ENCODE results near the gene HADHA. TPM values are rescaled to one million over a fixed set of nuclear protein-coding genes. Genes with fewer than 3 reads are reported as not detected.
A peak's percentile ranks its signal among the peaks of the same experiment; 100 is the strongest.

HADHA gene
- total and polyA plus RNA-seq, 2 donors (not counting 3 experiments of a cell fraction or from before 2014, with no cell fraction given): 79.4 to 158 TPM

DNA sequence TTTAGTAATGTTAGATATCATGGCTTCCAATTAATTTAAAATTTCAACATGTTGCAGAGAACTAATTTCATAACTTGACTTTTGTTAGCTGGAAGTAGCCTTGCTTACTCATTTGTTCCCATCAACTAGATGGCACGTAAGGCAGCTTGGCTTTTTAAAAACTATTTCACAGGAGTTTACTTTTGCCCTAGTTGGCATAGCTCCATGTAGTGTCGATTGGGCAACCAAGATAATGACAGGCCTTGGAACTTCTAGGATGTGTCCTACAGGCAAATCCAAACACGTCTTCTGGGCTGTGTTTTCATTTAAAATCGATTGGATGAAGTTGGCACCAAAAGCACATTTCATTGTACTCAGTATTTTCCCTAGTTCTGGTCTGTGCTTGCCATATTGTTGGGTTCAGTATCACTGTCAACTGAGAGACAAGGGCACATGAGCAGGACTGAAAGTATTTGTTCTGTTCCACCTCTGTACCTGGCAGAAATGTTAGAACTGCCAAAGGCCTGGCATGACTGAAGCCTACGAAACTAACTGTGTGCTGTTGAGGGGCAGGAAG lies 29.7 kb upstream of the HADHA start:
- no peaks in the 10 kb centered on the region for H3K9me1 ChIP-seq (replicated peaks; ENCODE audit: control insufficient read depth, extremely low read depth, insufficient read depth, low read length)
- peak overlapping the region; percentile 27 for H3K27ac ChIP-seq (ENCODE audit: insufficient read depth, low read depth, low read length)
- no peaks in the 10 kb centered on the region for H3K27me3 ChIP-seq (ENCODE audit: control insufficient read depth in 2 of 2, insufficient read depth in 2 of 2, low read length in 2 of 2)
- ChIA-PET CTCF (interaction anchor here (1.1 to 1.7 kb wide), 4 partner anchors 12 to 304 kb away, joined by 3 to 6 read pairs (median 4); no protein-coding TSS in a partner anchor), POLR2A (no interaction called here)
- H3K4me2 ChIP-seq (ENCODE audit: insufficient read depth, low read length): peak overlapping the region; percentile 32
- peak; percentile 97 for DNase-seq (ENCODE audit: low read depth, low spot score)
- H2AFZ ChIP-seq (ENCODE audit: low read depth, low read length): no peak overlapping the region
- H3K4me1 ChIP-seq (ENCODE audit: control insufficient read depth, extremely low read depth, insufficient read depth, low read length): peaks cover 18% of the 10 kb centered on the region
- dilution Hi-C loops (cut with MboI; ENCODE audit: extremely low pct_ligation_motif_present, low sequenced_read_pairs): no loop called here
- H3K4me3 ChIP-seq (replicated peaks in 1 of 3; ENCODE audit: insufficient read depth in 1 of 3, low read depth in 1 of 3, low read length in 3 of 3): no peak overlapping the region
- no peak overlapping the region for H3K9ac ChIP-seq (replicated peaks; ENCODE audit: extremely low read depth, insufficient read depth, low read length)
- peak; percentile 48 for FAIRE-seq
- TF ChIP-seq, protein P1, sequence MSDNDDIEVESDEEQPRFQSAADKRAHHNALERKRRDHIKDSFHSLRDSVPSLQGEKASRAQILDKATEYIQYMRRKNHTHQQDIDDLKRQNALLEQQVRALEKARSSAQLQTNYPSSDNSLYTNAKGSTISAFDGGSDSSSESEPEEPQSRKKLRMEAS (IDR thresholded peaks at IDR 0.05; ENCODE audit: insufficient read depth, insufficient read length): no peak
- no peak for TF ChIP-seq POLR2AphosphoS5 (IDR thresholded peaks at IDR 0.05; ENCODE audit: insufficient read depth, low read depth, low read length)
- TF ChIP-seq EZH2 (IDR thresholded peaks at IDR 0.05; ENCODE audit: borderline replicate concordance, low read depth, low read length, severe bottlenecking): no peak
- no peak for TF ChIP-seq MYC (IDR thresholded peaks at IDR 0.05; ENCODE audit: low read depth, low read length)
- TF ChIP-seq POLR2A (IDR thresholded peaks at IDR 0.05; ENCODE audit: low read depth, low read length): no peak
- no peak for TF ChIP-seq FOS (IDR thresholded peaks at IDR 0.05; ENCODE audit: borderline replicate concordance, insufficient read depth, low read length)
- TF ChIP-seq, protein P2, sequence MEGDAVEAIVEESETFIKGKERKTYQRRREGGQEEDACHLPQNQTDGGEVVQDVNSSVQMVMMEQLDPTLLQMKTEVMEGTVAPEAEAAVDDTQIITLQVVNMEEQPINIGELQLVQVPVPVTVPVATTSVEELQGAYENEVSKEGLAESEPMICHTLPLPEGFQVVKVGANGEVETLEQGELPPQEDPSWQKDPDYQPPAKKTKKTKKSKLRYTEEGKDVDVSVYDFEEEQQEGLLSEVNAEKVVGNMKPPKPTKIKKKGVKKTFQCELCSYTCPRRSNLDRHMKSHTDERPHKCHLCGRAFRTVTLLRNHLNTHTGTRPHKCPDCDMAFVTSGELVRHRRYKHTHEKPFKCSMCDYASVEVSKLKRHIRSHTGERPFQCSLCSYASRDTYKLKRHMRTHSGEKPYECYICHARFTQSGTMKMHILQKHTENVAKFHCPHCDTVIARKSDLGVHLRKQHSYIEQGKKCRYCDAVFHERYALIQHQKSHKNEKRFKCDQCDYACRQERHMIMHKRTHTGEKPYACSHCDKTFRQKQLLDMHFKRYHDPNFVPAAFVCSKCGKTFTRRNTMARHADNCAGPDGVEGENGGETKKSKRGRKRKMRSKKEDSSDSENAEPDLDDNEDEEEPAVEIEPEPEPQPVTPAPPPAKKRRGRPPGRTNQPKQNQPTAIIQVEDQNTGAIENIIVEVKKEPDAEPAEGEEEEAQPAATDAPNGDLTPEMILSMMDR (IDR thresholded peaks at IDR 0.05; ENCODE audit: extremely low read depth in 1 of 2, insufficient read depth in 1 of 2, low read depth in 1 of 2, low read length in 2 of 2): no peak
- TF ChIP-seq GATA2 (IDR thresholded peaks at IDR 0.05; ENCODE audit: insufficient read depth, insufficient read length, low read depth, low read length): peak; percentile 24
- peak; percentile 15 for TF ChIP-seq JUN (IDR thresholded peaks at IDR 0.05; ENCODE audit: borderline replicate concordance, insufficient read depth, insufficient read length, low read depth)
- BruUV-seq (replicated peaks): no TSS peak
- no peaks in the 10 kb centered on the region for H3K79me2 ChIP-seq (ENCODE audit: control insufficient read depth, insufficient read depth, low read length)
- intact Hi-C loops (cut with micrococcal nuclease): no loop called here
- no peaks in the 10 kb centered on the region for H3K9me3 ChIP-seq (replicated peaks; ENCODE audit: control insufficient read depth, insufficient read depth, low read length)
- H4K20me1 ChIP-seq (replicated peaks; ENCODE audit: control insufficient read depth, extremely low read depth, insufficient read depth, low read length): no peaks in the 10 kb centered on the region
- peaks cover 2 to 10% of the 10 kb centered on the region in 2 experiments for H3K36me3 ChIP-seq (ENCODE audit: control insufficient read depth in 2 of 2, extremely low read depth in 1 of 2, insufficient read depth in 2 of 2, low read length in 2 of 2)
